Activated CD4-positive, alpha-beta T cell treated with anti-CD3 and anti-CD28 coated beads for 24 hours (primary cell): Measurements from ENCODE around the gene NDUFAF8.

ENCODE experiments used
- DNase-seq, 2 donors: peaks; one replicate each; pipeline ENCODE4 v3.0.0-alpha.2; 2020; ENCODE audit warnings: low read depth in 2 of 2

Gene NDUFAF8

DNA sequence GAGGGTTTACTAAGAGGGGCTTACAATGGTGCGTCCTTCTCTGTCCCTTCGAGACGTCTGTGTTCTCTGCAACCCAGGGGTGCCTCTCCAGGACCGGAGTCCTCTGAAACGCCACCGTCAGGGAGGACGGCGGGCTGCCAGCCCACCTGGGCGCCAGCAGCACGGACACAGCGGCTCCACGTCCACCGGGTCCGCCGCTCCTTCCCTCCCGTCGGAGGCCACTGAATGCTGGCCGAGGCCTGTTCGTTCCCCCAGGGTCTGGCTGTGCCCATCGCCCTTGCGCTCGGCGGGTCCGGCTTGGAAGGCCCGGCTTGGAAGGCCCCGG is 666 bp upstream of the NDUFAF8 start:
- DNase-seq: no peak

DNA sequence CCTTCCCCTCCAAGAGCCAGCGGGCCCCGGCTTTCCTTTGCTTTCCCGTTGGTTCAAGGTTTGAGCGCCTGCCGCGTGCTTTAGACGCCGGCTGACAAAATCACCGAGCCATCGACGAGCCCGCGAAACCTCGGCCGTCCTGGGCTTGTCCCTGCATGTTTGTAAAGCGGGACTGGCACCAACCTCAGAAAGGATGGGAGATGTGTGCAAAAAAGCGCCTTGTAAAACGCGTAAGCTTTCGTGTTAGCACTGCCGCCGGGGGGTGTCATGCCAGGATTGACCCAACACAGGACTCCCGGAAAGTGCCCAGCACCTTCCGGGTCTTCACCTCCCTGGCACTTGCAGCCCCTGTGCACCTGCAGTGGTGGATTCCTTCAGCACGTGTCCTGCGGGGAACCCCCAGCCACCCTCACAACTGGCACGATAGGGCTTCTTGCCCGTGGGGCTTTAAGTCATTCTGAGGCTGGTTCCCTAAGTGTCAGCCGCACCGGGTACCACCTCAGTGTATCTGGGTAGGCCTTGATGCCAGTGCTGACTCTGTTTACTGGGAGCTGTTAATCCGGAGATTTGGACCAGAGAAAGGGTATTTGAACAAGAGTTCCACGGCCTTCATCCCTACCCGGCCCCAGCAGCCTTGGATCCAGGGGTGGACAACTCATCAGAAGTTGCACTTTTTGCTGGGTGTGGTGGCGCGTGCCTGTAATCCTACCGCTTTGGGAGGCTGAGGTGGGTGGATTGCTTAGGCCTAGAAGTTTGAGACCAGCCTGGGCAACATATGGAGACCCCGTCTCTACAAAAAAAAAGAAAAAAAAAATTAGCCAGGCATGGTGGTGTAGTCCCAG is 817 bp downstream of the NDUFAF8 start:
- peak; percentile 29 to 33 for DNase-seq

DNA sequence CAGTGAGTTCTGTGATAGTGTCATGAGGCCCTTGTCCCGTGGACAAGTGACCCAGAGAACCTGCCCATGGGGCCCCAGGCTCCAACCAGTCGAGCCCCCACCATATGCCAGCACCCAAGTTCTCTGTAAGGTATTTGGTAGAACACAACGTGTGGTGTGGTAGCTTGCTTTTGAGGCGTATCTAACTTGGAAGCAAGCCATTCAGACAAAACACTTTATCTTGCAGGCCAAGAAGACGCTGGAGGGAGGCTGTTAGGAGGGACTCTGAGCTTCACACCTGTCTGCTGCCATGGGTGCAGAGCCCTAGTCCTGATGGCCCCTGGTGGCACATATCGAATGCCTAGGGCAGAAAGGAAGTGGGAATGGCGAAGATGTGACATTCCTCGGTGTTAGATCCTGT is 1.6 kb downstream of the NDUFAF8 start:
- no peak for DNase-seq

DNA sequence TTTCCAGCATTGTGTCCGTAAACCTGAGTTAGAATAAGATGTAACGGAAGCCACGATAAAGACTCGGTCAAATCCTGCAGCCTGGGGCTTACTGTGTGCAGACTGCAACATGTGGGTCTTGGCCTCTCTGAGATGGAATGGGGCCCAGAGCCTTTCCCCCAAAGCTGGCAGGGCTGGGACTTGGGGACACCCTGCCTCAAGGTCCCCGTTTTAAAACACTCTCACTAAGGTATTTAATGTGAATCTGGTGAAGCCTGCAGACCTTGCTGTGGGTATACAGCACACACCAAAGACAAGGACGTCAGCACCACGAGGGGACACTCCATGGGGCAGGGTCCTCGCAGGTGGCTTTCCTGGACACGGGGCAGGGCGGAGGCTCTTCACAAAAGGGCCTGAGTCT is 2.1 kb downstream of the NDUFAF8 start:
- no peak for DNase-seq

DNA sequence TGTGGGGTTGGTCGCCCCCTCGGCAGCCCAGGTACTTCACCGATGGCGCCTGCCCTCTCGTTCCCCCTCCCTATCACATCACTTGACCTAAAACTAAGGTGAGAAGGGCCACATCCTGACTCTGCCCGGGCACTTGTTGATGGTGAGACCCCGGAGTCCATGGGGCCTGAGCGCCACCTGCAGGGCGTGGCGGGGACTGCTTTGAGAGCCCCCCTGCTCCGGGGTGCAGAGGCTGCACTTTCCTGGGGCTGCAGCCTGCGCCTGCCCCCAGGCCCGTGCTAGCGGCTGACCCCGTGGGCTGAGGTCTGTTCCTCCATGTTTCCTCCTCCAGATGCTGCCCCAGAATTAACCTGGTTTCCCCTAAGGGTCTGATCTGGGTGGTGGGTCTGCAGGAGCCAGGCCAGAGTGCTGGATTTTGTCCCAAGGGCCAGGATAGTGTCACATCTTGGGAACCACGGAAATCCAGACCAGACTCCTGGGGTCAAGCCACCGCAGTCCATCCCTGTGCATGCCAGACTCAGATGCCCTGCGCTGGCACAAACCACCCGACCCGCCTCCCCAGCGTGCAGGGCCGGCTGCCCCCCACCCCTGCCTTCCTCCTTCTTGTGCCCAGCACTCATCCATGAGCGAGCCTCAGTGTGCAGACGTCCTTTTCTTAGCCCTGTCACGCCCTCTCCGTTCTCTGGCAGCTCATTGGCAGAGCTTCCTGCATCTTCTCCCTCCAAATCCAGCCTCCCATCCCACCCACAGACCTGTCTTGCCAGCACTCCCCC is 2.7 kb downstream of the NDUFAF8 start:
- peak; percentile 36 to 42 for DNase-seq

DNA sequence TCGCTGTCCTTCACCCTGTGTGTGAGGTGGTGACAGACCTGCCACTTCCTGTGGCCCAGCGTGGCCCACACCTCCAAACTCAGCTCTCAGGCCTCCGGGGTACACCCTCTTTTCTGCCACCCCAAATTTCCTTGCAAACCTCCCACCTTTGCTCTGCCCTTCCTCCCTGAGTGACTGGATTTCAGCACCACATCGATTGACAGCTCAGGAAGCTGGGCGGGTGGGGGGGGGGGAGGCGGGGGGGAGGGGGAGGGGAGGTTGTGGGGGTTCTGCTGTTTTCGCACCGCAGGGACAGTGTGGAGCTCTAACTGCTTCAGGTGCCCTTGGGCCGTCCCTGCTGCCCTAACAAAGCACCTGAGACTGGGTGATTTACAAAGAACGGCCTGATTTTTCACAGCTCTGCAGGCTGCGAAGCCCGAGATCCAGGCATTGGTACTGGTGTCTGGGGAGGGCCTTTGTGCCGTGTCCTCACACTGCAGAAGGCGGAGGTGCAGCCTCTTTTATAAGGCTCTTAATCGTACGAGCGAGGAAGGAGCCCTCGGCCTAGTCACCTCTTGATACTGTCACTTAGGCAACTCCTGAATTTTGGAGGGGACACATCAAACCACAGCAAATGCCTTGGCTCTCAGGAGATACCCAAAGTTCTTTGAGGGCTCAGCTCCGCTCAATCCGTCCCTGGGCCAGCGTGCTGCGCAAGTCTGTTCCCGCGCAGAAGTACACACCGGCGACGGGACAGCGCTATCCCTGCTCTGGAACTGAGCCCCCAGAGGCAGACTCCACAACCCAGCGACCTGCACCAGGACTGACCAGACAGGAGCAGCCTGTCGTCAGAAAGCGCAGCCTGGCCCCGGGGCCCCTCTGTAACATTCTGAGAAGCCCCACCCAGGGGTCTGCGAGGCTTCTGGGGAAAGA is 3.6 kb downstream of the NDUFAF8 start:
- no peak for DNase-seq

DNA sequence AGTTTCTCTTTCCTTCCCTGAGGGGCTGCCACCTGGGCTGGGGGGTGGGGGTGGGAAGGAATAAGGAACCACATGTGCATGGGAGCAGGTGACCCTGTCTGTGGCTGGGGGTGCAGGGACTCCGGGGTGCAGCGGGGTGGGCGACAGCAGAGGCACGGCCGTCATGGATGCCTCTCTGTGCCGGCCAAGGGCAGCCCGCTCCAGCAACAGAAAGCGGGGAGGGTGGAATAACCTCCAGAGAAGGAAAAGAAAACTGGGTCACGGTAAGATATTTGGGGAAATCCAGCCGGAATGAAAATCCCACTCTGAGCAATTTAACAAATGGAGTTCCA is 4.2 kb downstream of the NDUFAF8 start:
- no peak for DNase-seq

DNA sequence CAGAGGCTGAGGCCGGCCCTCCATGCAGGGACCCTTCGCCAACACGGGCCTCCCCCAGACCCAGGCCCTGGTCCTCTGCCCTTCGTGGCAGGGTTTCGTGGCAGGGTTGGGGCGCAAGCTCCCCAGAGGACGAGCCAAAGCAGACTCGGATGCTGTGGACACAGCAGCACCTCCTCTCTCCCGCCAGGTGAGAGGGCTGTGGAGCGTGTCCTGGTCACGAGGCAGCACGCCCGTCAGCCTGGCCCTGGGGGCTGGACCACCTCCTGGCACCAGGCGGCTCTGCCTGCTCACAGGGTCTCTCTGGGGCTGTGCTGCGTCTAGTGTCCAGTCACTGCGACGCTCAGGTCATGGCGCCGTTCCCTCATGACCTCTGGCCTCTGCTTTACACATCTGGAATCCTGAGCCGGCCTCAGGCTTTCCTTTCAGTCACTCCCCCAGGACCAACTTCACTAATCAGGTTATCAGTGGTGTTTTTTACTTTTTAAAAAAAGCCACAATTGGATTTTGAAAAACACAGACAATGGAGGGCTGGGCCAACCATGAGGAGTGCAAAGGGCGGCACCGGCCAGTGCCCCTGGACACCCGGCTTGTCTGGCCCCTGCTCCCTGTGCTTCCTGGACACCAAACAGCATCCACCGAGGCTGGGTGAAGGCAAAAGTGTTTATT is 5.4 kb downstream of the NDUFAF8 start:
- no peak for DNase-seq

DNA sequence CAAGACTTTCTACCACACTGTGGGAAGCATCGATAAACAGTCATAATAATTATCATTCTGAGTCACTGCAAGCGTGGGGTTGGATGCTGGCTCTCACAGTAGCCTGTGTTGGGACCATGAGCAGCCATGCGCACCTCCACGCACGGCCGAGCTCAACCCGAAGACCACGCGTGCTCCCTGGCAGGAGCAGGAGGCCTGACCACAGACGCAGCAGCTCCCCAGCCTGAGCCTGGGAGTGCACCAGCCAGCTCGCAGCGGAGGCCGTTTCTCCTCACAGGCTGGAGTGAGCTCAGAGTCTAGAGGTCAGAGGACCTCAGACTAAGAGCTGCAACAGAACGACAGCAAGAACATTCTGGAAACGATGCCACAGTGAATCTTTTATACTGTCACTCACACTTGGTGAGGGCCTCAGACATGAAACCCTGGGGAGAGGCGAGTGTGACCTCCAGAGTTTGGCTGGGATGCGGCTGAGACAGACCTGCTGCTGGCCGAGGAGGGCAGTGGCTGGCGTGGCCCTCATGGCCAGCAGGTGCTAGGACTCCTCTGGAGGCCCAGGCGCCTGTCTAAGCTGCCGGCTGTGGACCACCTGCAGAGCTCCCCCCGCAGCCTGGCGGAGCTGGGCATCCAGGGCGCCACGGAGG is 6.0 kb downstream of the NDUFAF8 start:
- no peak for DNase-seq

DNA sequence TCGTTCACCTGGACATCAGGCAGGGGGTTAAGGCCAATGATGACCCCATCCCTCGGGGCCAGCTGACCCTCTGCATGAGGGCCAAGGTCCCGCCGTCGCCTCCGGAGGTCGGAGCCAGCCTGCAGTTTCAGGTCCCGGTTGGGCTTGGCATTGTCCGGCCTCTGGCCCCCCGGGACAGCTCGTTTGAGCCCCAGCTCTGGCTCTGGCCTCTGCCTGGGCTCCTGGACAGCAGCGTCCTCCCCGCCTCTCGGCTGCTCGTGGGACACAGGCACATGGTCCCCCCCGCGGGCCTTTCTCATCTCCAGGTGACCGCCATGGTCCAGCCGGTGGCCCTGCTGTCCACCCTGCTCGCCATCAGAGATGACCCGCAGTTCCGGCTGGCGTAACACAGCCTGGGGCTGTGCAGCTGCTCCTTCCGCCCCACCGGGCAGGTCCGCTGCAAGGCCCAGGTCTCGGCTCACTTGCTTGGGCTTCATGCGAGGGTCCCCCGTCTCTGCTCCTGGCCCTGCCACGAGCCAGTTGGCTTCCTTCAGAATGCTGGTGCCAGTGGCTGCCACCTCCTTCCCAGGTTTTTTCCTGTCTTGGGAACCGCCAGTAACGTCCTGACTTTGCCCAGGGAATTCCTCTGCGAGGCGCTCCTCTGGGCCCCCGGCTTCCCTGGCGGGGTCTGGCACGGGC is 6.7 kb downstream of the NDUFAF8 start:
- no peak for DNase-seq

DNA sequence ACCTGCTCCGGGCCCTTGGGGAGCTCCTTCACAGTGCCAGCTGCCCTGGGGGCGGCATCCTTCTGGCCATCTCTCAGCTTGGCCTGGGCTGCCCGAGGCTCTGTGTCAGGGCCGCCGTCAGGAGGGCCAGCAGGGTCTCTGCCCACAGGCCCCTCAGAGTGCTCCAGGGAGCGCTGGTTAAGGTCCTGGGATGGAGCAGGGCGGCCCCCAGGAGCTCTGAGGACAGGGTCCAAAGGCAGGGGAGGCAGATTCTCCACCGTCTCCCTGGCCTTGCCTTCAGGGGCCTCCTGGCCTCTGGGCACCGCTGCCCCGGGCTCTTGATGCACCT is 7.2 kb downstream of the NDUFAF8 start:
- DNase-seq: no peak

DNA sequence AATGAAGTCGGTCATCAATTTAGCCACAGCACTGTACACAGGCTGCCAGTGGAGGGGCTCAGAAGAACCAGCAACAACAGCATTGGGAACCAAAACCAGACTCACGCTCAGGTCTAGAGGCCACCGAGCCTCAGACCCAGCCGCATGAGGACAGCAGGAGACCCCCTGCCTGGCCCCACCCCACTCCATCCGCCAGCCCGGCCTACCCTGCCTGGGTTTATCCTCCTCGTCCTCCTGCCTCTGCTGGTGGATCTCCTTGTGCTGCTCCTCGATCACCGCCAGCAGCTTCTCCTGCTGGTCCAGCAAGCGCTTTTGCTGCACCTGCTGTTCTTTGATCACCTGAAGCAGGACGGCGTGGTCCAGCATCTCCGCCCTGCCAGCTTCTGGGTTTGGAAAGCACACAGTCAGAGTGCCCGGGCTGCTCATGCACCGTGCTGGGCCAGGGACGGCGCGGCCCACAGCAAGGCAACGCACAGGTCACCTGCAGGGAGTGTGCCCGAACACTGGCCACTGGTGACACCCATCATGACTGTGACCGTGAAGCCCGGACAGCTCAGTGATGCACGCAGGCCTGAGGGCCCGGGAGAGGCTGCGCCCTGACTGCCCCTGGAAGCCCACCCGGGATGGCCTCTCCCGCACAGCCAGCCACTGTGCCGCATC is 7.7 kb downstream of the NDUFAF8 start:
- DNase-seq: no peak

DNA sequence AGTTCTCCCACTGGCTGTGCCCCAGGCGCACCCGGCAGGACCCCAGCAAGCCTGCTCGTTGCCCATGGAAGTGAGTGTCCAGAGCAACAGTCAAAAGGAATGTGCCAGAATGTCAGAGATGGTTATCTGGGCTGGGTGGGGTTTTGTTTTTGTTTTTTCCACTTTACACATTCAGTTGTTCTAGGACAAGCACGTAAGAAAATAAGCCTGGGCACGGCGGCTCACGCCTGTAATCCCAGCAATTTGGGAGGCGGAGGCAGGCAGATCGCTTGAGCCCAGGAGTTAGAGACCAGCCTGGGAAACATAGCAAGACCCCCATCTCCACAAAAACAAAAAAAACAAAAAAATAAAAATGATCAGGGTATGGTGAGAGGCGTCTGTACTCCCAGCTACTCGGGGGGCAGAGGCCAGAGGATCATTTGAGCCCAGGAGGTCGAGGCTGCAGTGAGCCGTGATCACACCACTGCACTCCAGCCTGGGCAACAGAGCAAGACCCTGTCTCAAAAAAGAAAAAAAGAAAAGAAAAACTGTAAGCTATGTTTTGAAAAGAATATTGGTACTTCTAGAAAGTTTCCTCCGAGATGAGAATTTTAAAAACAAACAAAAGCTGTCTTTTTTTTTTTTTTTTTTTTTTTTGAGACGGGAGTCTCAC is 8.3 kb downstream of the NDUFAF8 start:
- no peak for DNase-seq

DNA sequence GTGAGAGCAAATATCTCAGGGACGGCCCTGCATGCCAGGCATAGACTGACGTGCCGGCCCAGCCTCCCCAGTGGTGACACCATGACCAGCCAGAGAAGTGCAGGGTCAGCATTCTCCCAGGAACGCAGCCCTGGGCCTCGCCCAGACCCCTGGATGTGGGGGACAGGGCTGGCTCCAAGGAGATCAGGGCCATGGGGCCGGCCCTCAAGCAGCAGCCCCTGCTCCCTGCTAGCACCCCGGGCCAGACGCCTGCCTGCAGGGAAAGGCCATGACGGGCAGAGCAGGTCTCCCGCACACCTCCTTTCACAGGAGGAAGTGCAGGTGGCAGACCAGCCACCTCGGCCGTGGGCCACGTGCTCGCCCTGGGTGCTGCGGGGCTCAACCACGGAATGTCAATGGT is 9.5 kb downstream of the NDUFAF8 start:
- DNase-seq: no peak

DNA sequence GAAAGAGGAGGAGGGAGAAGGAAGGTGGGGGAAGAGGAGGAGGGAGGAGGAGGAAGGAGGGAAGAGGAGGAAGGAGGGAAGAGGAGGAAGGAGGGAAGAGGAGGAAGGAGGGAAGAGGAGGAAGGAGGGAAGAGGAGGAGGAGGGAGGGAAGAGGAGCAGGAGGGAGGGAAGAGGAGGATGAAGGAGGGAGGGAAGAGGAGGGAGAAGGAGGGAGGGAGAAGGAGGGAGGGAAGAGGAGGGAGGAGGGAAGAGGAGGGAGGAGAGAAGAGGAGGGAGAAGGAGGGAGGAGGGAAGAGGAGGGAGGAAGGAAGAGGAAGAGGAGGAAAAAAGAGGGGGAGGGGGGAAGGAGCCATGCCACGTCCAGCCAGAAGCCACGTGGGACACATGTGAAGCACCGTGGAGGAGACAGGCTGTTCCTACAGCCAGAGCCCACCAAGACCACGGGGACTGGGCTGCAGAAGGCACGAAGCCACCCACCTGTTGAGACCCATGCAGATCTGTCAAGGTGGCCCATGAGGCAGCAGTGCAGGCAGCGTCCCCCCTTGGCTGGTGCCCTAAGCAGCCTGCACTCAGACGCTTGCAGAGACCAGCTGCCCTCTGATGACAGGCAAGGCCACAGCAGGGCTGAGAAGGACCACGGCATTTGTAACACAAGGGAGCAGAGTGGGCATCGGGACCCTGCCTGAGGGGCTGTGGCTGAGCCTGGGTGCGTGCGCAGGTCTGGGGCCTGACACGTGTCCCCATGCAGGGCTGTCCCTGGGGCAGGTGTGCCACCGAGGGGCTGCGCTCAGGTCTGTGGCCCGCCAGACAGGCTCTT is 10.3 kb downstream of the NDUFAF8 start:
- no peak for DNase-seq

DNA sequence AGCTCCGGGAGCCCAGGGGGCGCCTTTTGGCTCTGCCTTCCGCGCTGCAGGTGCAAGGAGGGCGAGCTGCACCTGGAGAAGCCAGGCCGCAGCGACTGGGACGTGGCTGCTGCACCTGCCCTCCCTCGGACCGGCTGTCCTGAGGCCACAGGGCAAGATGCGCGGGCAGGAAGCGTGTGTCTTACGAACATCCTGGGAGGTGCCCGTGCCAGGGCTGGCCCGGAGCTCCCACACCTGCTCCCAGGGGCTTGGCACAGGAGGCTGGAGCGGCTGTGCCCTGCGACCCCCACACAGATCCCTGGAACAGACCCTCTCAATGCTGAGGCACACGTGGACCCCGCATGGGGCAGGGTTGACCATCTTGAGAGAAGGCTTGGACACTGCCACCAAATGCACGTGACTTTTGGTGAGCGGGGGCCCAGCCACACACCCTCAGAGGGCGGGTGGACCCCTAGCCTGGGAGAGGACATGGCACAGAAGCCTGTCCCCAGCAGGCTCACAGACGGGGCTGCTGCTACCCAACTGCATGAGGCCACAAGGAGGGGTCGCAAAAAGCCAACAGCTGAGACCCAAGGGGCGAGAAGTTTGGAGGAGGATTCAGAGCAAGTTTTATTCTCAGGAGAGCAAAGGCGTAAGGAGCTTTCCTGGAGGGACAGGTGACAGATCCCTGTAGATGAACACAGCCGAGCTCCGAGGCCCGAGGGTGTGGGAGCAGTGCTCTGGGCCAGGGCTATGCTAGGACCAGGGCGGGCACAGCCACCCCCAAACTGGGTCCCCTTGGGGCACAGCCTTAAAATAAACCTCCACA is 11.4 kb downstream of the NDUFAF8 start:
- no peak for DNase-seq

DNA sequence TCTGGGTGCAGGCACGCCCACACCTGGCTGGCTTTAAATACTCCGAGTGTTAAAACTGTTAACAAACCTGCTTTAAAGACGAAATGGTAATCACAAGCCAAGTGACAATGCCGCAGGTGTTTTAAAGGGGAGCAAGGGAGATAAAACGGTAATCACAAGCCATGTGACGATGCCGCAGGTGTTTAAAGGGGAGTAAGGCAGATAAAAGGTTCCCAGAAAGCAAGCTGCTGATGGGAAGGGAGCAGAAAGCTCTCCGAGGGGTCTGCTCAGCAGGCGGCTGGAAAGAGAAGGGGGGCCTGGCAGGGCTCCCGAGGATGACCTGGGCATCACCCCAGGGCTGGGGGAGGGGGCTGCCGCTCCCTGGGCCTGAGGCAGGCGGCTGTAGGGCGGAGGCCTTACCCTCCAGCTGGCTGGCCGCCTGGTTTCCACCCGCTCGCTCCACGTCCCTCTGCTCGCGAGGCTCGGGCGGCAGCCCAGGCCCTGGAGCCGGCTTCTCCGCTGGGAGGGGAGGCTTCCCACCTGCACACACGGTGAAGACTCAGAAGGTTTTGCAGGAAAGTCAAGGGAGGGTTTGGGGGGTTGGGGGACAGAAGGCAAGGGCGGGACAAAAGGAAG is 12.1 kb downstream of the NDUFAF8 start:
- no peak for DNase-seq
